Neural progenitor cell (in vitro differentiated cells): ENCODE data around the gene PRDM15. TPM values are rescaled to one million over a fixed set of nuclear protein-coding genes. Genes with fewer than 3 reads are reported as not detected.

Experiments used
- DNase-seq: peaks from one replicate; pipeline ENCODE4 v3.0.0-alpha.2; 2016; ENCODE audit warnings: low spot score
- H2AFZ ChIP-seq: fragments of 200-600 bp; sonication (generic); replicated peaks from 2 replicates; pipeline ENCODE4 v1.6.1; 2016; ENCODE audit warnings: antibody characterized with exemption
- H3F3A ChIP-seq: fragments of 200-600 bp; sonication (generic); 2 replicates; pipeline ENCODE4 v1.6.1; 2016; ENCODE audit warnings: antibody characterized with exemption, low read depth
- H3K27ac ChIP-seq: fragments of 200-600 bp; sonication (generic); 2 replicates; pipeline ENCODE4 v1.5.1; 2016; ENCODE audit warnings: mild to moderate bottlenecking
- H3K27me3 ChIP-seq: fragments of 200-600 bp; sonication (generic); 2 replicates; pipeline ENCODE4 v1.6.1; 2016; ENCODE audit warnings: mild to moderate bottlenecking, moderate library complexity
- H3K36me3 ChIP-seq: fragments of 200-600 bp; sonication (generic); 2 replicates; pipeline ENCODE4 v1.5.1; 2016
- H3K4me1 ChIP-seq: fragments of 200-600 bp; sonication (generic); 2 replicates; pipeline ENCODE4 v1.6.1; 2016; ENCODE audit warnings: mixed run types
- H3K4me2 ChIP-seq: fragments of 200-600 bp; sonication (generic); 2 replicates; pipeline ENCODE4 v1.6.1; 2016
- H3K4me3 ChIP-seq: fragments of 200-600 bp; sonication (generic); 2 replicates; pipeline ENCODE4 v1.5.1; 2016
- H3K79me2 ChIP-seq: fragments of 200-600 bp; sonication (generic); 2 replicates; pipeline ENCODE4 v1.6.1; 2016; ENCODE audit warnings: low read depth
- H3K9ac ChIP-seq: fragments of 200-600 bp; sonication (generic); 2 replicates; pipeline ENCODE4 v1.6.1; 2016
- H3K9me3 ChIP-seq: fragments of 200-600 bp; sonication (generic); 2 replicates; pipeline ENCODE4 v1.5.1; 2016; ENCODE audit warnings: low read depth
- H4K20me1 ChIP-seq: fragments of 200-600 bp; sonication (generic); 2 replicates; pipeline ENCODE4 v1.6.1; 2016; ENCODE audit warnings: low read depth
- H3K27ac Mint-ChIP-seq: 3 replicates; pipeline ENCODE4 v1.8.0; 2021; ENCODE audit warnings: mixed read lengths
- H3K27me3 Mint-ChIP-seq: 2 replicates; pipeline ENCODE4 v1.8.0; 2022; ENCODE audit warnings: low read depth, mild to moderate bottlenecking, inconsistent platforms, moderate library complexity, mixed read lengths; ENCODE audit not compliant: insufficient read depth
- H3K36me3 Mint-ChIP-seq: 3 replicates; pipeline ENCODE4 v1.8.0; 2021; ENCODE audit warnings: mixed read lengths
- H3K4me1 Mint-ChIP-seq: 3 replicates; pipeline ENCODE4 v1.8.0; 2021; ENCODE audit warnings: mixed read lengths
- H3K4me3 Mint-ChIP-seq: 3 replicates; pipeline ENCODE4 v1.8.0; 2021; ENCODE audit warnings: mild to moderate bottlenecking, moderate library complexity, mixed read lengths
- H3K9me3 Mint-ChIP-seq: 3 replicates; pipeline ENCODE4 v1.8.0; 2020; ENCODE audit warnings: mixed read lengths
- CTCF ChIP-seq: fragments of 200-600 bp; sonication (generic); IDR thresholded peaks from 2 replicates; pipeline ENCODE4 v1.5.1; 2017; ENCODE audit warnings: antibody characterized with exemption, mild to moderate bottlenecking
- EZH2 ChIP-seq: fragments of 200-600 bp; sonication (generic); IDR thresholded peaks from 2 replicates; pipeline ENCODE4 v1.6.1; 2017; ENCODE audit warnings: antibody characterized with exemption, mild to moderate bottlenecking, moderate library complexity
- EZH2phosphoT487 ChIP-seq: fragments of 200-600 bp; sonication (generic); IDR thresholded peaks from 2 replicates; pipeline ENCODE4 v1.6.1; 2017; ENCODE audit warnings: antibody characterized with exemption
- total RNA-seq: library from RNA; depleted of rRNA; stranded (reverse); fragments of >200 nt; gene quantifications from 2 replicates; pipeline ENCODE4 v1.2.3, GENCODE V29; 2015; ENCODE audit warnings: low replicate concordance

PRDM15 gene
- total RNA-seq, 1 donor from 2014 or later, result 9.0 TPM

- H3F3A ChIP-seq, result peaks cover 3% of the 10 kb centered on the region
- H2AFZ ChIP-seq, result no peak overlapping the region
- no peak for DNase-seq
- H3K4me1 Mint-ChIP-seq, result peaks cover 29% of the 10 kb centered on the region
- H3K79me2 ChIP-seq, result no peaks in the 10 kb centered on the region
- no peaks in the 10 kb centered on the region for H3K27me3 ChIP-seq
- H3K27me3 Mint-ChIP-seq, result peaks cover 9% of the 10 kb centered on the region
- H3K4me1 ChIP-seq, result peaks cover 9% of the 10 kb centered on the region
- H3K27ac Mint-ChIP-seq, result no peak overlapping the region
- no peaks in the 10 kb centered on the region for H3K36me3 ChIP-seq
- H3K9me3 ChIP-seq, result no peaks in the 10 kb centered on the region
- no peak overlapping the region for H3K4me2 ChIP-seq
- TF ChIP-seq CTCF, result no peak
- no peak for TF ChIP-seq EZH2
- no peak for TF ChIP-seq EZH2phosphoT487
- H3K27ac ChIP-seq, result no peak overlapping the region
- H3K9me3 Mint-ChIP-seq, result no peaks in the 10 kb centered on the region
- no peak overlapping the region for H3K9ac ChIP-seq
- H3K36me3 Mint-ChIP-seq, result no peaks in the 10 kb centered on the region
- H3K4me3 ChIP-seq, result no peak overlapping the region
- no peak overlapping the region for H3K4me3 Mint-ChIP-seq
- no peaks in the 10 kb centered on the region for H4K20me1 ChIP-seq
Observed at GRCh38 chr21:41924368-41924754, 45.2 kb upstream of the PRDM15 start.

GRCh38 chr21:41923631-41924367, 44.7 kb upstream of the PRDM15 start:
- Histone ChIP-seq H4K20me1 (no peaks in the 10 kb centered on the region), H2AFZ (no peak overlapping the region), H3K4me3 (no peak overlapping the region), H3K4me1 (peaks cover 9% of the 10 kb centered on the region), H3K36me3 (no peaks in the 10 kb centered on the region), H3K27ac (no peak overlapping the region), H3K9me3 (no peaks in the 10 kb centered on the region), H3F3A (peaks cover 3% of the 10 kb centered on the region), H3K27me3 (no peaks in the 10 kb centered on the region), H3K79me2 (no peaks in the 10 kb centered on the region), H3K4me2 (no peak overlapping the region), H3K9ac (no peak overlapping the region)
- H3K27ac Mint-ChIP-seq, result no peak overlapping the region
- peaks cover 29% of the 10 kb centered on the region for H3K4me1 Mint-ChIP-seq
- peaks cover 4% of the 10 kb centered on the region for H3K36me3 Mint-ChIP-seq
- peaks cover 11% of the 10 kb centered on the region for H3K27me3 Mint-ChIP-seq
- H3K9me3 Mint-ChIP-seq, result no peaks in the 10 kb centered on the region
- DNase-seq, result no peak
- no peak overlapping the region for H3K4me3 Mint-ChIP-seq
- TF ChIP-seq EZH2phosphoT487 (no peak), CTCF (no peak), EZH2 (no peak)

- Mint-ChIP-seq H3K27ac (no peak overlapping the region), H3K4me3 (no peak overlapping the region), H3K27me3 (peaks cover 8% of the 10 kb centered on the region), H3K4me1 (peaks cover 29% of the 10 kb centered on the region), H3K9me3 (no peaks in the 10 kb centered on the region), H3K36me3 (peaks cover 4% of the 10 kb centered on the region)
- Histone ChIP-seq H3K4me1 (peaks cover 9% of the 10 kb centered on the region), H3K79me2 (no peaks in the 10 kb centered on the region), H3F3A (peaks cover 3% of the 10 kb centered on the region), H3K36me3 (no peaks in the 10 kb centered on the region), H3K4me2 (no peak overlapping the region), H3K27ac (no peak overlapping the region), H2AFZ (no peak overlapping the region), H3K27me3 (no peaks in the 10 kb centered on the region), H3K9me3 (no peaks in the 10 kb centered on the region), H4K20me1 (no peaks in the 10 kb centered on the region), H3K9ac (no peak overlapping the region), H3K4me3 (no peak overlapping the region)
- no peak for DNase-seq
- no peak for TF ChIP-seq CTCF
- TF ChIP-seq EZH2phosphoT487, result no peak
- TF ChIP-seq EZH2, result no peak
Observed at GRCh38 chr21:41923186-41923585, 44.0 kb upstream of the PRDM15 start.
